ENCODE data around the gene AMBRA1. TPM values are rescaled to one million over a fixed set of nuclear protein-coding genes. Genes with fewer than 3 reads are reported as not detected.

Gene AMBRA1
- total RNA-seq, 1 donor: 18.0 TPM

DNA sequence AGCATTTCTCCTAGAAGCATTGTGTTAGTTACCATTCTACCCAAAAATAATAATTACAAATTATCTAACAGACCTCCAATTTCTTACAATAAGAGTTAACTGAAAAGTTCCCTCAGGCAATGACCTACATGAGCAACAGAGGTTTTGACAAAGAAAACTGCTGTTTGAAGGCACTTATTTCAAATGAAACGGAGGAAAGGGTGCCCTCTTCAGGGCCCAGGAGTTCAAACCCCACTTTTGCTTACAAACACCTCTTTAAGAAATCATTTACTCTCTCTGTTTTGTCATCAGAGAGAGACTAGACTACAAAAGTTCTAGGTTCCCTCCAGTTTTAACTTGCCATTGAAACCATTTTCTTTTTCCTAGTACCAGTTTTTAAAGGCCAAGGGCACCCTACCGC lies 56.7 kb downstream of the AMBRA1 start:
- DNase-seq (ENCODE audit: low read depth): peak; percentile 24
- H3K4me3 ChIP-seq (ENCODE audit: low read depth, low read length): no peak overlapping the region
- TF ChIP-seq, protein P1, sequence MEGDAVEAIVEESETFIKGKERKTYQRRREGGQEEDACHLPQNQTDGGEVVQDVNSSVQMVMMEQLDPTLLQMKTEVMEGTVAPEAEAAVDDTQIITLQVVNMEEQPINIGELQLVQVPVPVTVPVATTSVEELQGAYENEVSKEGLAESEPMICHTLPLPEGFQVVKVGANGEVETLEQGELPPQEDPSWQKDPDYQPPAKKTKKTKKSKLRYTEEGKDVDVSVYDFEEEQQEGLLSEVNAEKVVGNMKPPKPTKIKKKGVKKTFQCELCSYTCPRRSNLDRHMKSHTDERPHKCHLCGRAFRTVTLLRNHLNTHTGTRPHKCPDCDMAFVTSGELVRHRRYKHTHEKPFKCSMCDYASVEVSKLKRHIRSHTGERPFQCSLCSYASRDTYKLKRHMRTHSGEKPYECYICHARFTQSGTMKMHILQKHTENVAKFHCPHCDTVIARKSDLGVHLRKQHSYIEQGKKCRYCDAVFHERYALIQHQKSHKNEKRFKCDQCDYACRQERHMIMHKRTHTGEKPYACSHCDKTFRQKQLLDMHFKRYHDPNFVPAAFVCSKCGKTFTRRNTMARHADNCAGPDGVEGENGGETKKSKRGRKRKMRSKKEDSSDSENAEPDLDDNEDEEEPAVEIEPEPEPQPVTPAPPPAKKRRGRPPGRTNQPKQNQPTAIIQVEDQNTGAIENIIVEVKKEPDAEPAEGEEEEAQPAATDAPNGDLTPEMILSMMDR (IDR thresholded peaks at IDR 0.05; ENCODE audit: insufficient read depth, low read length): peak; percentile 19

DNA sequence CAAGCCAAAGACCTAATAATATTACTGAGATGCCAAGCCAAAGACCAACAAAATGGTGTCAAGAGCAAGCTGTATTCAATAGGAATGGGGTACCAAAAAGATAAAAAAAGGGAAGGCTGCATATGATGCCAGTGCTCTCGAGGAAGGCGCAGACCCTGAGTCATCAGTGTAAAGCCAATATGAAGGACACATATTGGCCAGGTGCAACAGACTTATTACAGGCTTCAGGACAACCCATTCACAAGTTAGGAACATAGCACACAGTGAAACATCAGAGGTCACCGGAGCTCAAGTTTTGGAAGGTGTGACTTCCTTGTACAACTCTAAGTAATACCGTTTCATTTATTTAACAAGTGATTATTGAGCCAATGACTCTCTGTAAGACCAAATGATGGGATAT lies 58.1 kb downstream of the AMBRA1 start:
- DNase-seq (ENCODE audit: low read depth): no peak
- H3K4me3 ChIP-seq (ENCODE audit: low read depth, low read length): no peak overlapping the region
- TF ChIP-seq, protein P1 (IDR thresholded peaks at IDR 0.05; ENCODE audit: insufficient read depth, low read length): no peak

DNA sequence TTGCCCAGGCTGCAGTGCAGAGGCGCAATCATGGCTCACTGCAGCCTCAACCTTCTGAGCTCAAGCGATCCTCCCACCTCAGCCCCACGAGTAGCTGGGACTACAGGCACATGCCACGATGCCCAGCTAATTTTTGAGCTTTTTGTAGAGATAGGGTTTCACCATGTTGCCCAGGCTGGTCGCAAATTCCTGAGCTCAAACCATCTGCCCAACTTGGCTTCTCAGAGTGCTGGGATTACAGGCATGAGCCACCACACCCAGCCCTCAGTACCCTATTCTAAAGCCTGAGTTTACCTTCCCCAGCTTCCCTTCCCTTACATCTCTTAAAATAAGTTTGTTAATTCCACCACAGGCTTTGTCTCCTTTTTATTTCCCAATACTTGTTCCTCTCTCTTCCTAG lies 59.1 kb downstream of the AMBRA1 start:
- no peak for DNase-seq (ENCODE audit: low read depth)
- H3K4me3 ChIP-seq (ENCODE audit: low read depth, low read length): no peak overlapping the region
- TF ChIP-seq, protein P1 (IDR thresholded peaks at IDR 0.05; ENCODE audit: insufficient read depth, low read length): no peak

DNA sequence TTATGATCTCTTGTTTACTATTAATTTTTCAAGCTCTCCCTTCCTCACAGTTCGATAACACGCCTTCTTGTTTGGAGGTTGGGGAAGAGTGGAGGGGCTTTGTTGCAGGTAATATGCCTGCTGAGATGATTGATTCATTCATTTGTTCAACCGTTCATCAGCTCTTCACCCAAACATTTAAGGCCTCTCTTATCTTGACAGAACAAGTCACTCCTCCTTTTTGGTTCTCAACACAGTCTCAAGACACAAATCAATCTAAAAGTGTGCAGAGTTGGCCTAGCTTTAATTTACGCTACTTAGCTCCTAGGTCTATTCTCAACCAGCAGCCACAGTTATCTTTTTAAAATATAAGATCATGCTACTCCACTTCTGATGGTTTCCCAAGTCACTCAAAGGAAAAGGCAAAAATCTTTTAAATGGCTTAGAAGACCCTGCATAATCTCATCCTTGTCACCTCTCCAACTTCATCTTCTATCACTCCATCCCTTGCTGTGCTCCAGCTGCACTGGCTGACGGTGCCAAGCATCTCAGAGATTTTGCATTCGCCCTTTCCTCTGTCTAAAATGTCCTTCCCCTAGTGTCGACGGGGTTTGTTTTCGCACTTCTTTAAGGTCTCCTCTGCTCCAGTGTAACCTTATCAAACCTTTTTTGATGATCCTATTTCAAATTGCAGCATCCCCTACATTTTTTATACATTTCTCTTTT lies 60.3 kb downstream of the AMBRA1 start:
- DNase-seq (ENCODE audit: low read depth): no peak
- TF ChIP-seq, protein P1 (IDR thresholded peaks at IDR 0.05; ENCODE audit: insufficient read depth, low read length): no peak
- no peak overlapping the region for H3K4me3 ChIP-seq (ENCODE audit: low read depth, low read length)

DNA sequence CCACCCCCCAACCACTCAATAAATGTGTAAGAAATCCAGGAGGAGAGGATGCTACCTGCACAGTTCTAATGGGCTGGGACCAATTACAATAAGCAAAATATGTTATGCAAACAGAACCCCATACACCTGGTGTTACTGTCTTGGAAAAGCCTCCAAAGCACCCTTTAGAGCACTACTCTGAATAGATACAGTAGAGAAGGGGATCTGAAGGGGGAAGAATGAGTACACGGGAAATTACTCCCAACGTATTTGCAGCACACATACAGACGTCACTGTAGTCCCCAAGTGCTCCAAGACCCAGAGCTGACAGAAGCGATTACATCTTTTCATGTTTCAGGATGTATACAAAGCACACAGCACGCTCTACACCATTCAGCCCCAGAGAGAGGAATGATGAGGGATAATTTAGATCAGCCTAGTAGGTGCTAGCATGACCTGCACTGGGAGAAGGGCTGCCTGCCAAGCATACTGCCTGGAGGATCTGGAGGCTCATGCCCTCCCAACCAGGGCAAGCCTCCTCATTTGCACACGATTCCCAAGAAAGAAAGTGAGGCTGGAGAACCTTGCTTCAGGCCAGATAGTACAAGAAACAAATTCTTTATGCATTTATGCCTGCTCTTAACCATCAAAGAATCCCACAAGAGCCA lies 63.8 kb downstream of the AMBRA1 start:
- no peak overlapping the region for H3K4me3 ChIP-seq (ENCODE audit: low read depth, low read length)
- no peak for DNase-seq (ENCODE audit: low read depth)
- TF ChIP-seq, protein P1 (IDR thresholded peaks at IDR 0.05; ENCODE audit: insufficient read depth, low read length): no peak

DNA sequence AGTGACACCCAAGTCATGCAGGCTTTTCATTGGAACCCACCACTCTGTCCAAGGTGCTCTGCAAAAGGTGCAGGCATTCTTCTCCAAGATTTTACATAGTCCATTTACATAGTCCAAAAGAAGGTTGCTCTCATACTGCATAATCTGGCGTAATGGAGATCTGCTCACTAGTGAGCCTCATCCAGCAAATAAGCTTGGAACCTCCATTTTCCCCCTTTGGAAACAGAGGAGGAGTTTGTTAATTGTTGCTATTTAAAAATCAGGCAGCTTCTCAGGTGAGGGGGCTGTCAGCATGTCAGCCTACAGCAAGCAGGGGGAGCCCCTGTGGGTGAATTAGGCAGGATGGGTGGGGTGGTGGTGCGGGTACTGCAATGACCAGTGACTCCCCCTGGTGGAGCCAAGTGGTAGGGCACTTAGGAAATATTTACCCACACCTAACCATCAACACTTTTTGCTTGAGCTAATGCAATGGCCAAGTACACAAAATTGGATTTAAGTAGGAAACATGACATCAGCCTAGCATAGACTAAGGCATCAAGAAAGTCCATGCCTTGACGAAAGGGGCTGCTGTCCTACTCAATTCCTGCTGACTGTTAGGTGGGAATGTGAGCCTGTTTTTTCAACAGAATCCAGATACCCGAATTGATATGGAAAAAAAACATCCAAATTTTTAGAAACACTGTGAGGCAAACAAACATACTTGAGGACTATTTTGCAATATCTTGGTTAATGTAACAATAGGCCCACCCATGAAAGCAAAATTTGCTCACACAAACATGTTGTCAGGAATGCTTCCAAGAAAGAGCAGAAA lies 64.5 kb downstream of the AMBRA1 start:
- no peak overlapping the region for H3K4me3 ChIP-seq (ENCODE audit: low read depth, low read length)
- peak; percentile 69 for DNase-seq (ENCODE audit: low read depth)
- TF ChIP-seq, protein P1 (IDR thresholded peaks at IDR 0.05; ENCODE audit: insufficient read depth, low read length): peak; percentile 96

Data from fibroblast of the aortic adventitia (primary cell).